ENCODE measurements around the gene DGKG.

DNA sequence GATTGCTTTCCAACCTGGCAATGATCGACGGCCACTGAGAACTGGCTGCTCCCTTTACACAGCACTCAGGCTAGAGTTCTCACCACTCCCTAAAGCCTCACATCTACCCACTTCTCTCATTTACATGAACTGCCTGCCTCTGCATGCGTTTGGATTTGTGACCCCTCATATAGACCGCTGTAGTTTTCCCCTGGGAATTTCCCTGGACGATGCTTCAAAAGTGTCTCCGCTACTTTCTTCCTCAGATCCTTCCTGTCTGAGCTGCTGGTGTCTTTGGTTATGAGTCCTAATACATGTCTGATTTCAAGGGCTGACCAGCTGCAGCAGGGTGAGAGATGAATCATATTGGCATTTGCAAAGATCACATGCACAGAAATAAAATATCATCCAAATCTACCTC is 136.4 kb downstream of the DGKG start:
- TF ChIP-seq, protein P1, sequence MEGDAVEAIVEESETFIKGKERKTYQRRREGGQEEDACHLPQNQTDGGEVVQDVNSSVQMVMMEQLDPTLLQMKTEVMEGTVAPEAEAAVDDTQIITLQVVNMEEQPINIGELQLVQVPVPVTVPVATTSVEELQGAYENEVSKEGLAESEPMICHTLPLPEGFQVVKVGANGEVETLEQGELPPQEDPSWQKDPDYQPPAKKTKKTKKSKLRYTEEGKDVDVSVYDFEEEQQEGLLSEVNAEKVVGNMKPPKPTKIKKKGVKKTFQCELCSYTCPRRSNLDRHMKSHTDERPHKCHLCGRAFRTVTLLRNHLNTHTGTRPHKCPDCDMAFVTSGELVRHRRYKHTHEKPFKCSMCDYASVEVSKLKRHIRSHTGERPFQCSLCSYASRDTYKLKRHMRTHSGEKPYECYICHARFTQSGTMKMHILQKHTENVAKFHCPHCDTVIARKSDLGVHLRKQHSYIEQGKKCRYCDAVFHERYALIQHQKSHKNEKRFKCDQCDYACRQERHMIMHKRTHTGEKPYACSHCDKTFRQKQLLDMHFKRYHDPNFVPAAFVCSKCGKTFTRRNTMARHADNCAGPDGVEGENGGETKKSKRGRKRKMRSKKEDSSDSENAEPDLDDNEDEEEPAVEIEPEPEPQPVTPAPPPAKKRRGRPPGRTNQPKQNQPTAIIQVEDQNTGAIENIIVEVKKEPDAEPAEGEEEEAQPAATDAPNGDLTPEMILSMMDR (IDR thresholded peaks at IDR 0.05; ENCODE audit: low read depth, low read length, poor library complexity, severe bottlenecking) = no peak
- TF ChIP-seq EZH2phosphoT487 (IDR thresholded peaks at IDR 0.05; ENCODE audit: borderline replicate concordance, low read length) = no peak
